HG03280 (cell line): ENCODE data around the gene GRID1.

ENCODE experiments used
- ATAC-seq: cut with Tn5 transposase; IDR thresholded peaks from one replicate; pipeline ENCODE4 v1.9.1; 2021; ENCODE audit warnings: mild to moderate bottlenecking, moderate library complexity; ENCODE audit not compliant: unreplicated experiment

Gene GRID1

DNA sequence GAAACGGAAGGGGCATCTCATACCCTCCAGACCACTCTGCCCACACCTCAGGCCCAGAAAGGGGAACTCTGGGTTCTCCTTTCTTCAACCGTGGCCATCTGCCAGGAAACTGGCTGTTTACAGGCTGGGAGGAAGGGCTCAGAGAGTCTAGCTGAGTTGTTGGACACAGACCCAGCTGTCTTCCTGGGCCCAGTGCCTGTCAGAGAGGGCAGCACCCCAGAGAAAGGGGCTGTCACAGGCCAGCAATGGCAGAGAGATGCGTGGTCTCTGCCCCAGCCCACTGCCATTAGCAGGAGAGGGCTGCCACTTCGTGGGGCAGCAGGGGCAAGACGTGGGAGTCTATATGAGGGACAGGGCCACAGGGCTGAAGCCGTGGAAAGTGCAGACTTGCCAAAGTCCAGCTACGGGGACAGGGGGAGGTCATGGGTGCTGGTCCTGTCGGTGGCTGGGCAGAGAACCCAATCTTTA lies 11.0 kb downstream of the GRID1 start:
- ATAC-seq, result no peak

DNA sequence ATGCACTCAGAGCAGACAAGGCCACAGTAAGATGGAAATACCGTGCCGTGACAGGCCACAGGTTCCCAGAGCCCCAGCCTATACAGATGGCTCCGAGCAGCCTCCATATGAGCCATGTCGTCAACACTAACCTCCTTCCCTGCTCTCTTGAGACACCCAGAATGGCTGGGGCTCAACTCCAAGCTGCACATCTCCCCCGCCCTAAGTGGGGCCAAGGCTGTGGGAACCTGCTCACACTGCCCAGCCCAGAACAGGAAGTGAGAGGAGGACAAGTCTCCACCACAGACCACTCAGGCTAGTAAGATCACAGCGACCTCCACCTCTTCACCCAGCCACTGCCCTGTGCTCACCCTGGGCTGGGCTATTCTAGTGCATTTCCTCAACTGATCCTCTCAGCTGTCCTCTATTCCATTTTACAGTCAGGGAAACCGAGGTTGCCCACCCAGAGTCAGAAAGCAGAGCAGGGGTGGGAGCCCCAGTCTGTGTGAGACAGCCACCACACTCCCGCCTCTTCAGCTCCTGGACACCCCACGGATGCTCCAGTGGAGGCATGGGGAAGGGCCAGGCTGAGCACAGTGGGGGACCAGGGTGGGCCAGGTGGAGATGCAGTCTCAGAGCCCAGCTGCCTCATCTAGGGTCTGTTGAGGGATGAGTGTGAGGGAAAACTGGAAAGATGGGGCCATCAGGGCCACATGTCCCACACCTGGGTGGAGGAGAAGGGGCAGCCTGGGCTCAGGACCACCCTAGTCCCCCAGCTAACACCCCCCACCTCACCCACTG lies 11.6 kb downstream of the GRID1 start:
- ATAC-seq, result no peak

DNA sequence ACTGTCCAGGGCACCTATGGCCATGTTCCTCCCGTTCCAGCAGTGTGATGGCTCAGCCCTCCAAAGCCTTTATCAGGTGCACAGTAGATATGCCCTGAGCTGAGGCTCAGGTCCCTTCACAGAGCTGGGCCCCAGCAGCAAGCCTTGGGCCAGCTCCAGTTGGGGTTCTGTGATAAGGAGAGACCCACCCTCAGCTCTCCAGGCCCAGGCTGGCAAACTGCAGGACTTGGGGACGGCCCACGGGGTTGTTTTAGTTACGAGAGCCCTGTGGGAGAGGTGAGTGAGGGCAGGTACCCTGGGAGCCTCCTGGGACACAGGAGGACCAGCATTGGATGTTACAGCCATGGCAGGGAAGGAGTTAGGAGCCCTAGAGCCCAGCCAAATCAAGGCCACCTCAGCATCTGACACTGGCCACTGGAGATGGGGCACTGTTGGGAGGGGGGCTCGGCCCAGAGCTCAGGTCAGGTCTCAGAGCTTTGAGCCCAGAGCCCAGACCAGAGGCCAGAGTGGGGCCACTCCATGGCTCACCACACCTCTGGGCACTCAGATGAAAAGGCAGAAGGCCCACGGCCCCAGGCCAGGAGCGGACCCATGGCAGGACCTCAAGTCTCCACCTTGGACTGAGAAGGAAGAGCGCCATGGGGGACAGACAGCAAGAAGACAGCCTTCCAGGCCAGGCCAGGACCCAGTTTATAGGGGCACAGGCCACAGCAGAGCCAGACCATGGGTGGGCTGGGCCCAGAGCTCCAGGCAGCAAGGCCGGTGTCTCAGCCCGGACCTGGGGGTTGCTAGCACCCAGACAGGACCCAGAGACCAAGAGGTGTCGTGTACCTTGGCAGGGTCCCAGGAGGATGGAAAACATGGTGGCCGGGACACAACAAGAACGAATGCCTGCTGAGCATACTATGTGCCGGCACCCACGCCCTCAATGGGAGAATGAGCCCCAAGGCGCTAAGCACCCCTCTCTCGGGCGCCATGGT lies 12.8 kb downstream of the GRID1 start:
- no peak for ATAC-seq

DNA sequence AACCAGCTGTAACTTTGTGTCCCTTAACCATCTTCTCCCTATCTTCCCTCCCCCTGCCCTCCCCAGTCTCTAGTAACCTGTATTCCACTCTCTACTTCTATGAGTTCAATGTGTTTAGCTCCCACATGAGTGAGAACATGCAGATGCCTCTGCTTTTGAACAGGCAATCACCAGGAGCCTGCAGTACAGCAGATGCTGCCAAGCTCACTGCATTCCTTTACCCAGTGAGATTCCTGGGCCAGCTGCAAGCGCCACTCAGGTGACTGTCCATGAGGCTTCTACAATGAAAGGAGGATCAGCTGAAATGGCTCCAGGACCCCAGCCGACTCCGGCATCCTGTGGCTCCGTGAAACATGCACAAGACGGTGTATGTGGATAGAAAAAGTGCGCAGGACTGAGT lies 15.7 kb downstream of the GRID1 start:
- ATAC-seq, result no peak

DNA sequence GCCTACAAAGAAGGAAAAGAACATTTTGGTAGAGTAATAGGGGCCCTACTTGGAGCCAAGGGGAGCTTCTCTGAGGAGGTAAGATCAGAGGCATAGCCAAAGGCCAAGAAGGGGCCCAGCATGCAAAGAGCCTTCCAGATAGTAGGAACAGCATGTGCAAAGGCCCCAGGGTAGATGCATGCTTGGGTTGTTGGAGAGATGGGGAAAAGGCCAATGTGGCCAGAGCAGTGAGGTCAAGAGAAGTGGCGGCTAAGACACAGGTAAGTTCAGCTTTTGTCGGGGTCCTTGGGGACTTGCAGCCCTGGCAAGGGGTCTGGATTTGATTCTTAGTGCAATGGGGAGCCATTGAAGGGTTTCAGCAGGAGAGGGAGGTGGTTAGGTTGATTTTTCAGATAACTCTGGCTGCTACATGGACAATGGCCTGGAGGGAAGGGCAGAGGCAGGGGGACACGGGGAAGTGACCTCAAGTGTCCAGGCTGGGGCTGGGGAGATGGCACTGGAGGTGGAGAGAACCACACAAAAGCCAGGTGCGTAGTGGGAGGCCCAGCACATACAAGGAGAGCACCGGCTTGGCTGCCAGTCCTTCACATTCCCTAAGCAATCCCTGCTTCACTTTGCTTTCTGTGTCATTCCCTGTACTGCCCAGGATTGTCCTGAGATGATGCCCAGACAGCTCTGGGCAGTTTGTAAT lies 16.5 kb downstream of the GRID1 start:
- ATAC-seq, result no peak

DNA sequence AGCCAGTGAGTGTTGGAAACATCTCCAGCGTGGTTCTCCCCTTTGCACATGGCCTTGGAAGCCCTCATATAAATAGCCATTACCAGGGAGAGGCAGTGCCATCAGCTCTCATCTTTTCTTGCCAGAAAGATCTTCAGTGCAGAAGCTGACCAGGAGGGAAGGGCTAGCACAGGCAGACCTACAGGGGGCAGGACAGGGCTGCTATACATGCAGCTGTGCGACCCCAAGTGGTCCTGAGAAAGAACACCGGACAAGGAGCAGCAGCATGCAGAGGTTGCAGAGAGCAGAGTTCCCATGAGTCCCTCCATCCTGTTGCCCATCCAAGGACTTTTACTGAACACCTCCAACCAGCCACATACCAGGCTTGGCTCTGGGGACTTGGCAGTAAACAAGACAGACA lies 17.1 kb downstream of the GRID1 start:
- ATAC-seq, result no peak

DNA sequence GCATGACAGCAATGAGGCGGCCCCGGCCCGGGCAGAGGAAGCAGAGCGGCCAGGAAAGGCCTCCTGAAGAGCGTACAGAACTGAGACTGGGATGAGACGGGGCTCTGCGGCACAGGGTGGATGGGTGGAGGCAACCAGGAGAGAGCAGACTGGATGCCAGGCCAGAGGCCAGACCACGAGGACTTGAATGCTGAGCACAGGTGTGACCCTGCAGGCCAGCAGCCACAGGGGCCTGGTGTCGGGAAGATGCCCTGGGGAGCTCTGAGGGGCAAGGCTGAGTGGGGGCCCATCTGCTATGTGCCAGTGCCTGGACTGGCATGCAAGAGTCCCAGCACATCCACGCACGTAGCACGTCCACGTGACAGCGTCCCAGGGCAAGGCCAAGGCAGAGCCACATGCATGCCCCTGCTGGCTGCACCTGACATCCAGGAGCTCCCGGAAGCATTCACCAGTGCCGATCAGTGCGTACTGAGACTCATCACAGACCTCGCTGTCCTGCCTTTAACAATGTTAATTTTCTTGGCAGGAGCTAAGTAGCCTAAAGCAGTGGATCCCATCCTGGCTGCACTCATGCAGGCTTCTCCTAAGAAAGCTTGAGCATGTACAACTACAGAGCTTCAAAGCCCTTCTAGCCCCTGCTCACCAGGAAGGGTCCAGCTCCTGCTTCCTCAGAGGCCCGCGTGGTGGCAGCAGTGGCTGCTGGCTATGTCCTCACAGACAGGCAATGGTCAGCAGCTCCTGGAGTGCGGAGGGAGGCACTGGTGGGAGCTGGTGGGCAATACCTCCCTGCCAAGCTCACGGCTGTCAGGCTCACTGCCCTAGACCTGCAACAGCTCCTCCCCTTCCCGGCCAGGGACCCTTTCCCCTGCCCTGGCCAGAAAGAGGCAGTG lies 18.0 kb downstream of the GRID1 start:
- no peak for ATAC-seq

DNA sequence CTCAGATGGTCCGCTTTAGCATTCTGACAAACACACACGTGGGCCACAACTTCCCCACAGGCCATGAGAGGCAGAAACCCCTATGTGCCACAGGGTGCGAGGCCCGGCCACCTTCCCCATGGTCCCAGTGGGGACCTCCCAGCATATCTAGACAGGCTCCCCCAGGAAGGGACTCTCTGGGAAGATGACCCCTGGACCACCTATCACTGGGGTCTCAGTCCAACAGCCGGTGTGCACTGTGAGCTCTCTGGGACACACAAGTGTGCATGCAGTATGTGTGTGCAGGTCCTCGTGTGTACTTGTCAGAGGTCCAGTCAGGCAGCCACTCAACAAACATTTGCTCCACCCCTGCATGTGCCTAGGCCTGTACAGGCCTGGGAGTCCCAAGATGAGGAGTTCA lies 18.7 kb downstream of the GRID1 start:
- ATAC-seq, result no peak

DNA sequence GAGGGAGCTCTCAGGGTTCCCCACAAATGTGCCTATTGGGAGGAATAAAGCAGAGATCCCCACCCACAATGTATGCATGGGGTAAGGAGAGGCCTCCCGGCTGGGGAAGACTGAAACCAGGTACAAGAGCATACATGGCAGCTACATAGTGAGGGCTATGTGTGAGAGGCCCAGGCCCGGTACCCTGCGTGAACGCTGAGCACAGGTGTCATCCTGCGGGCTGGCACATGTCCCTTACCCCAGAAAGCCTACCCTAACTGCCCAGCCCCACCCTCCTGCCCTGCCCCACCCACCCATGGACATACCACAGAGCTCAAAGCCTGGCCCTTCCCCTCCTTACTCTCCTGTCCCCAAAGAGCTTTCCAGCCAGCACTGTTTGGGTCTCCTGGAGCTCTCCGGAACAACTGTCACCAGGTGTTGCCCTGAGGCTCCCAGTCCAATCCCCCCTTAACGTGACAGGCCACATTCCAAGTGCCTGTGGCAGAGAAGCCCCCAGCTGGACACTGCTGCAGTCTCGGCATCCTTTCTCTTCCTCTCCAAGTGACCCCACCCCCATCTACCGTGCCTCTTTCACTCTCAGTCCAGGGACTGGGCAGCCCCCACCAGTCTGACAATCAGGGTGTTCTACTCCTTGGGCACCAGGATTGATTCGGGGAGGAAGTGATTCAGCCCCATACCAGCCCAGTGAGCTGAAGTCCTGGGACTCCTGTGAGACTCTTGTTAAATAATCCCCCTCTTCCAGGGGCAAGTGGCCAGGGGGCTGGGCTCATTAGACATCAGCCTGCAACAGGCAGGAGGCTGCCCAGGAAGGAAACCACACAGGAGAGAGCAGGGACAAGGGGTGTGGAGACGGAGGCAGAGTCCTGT lies 19.6 kb downstream of the GRID1 start:
- no peak for ATAC-seq

DNA sequence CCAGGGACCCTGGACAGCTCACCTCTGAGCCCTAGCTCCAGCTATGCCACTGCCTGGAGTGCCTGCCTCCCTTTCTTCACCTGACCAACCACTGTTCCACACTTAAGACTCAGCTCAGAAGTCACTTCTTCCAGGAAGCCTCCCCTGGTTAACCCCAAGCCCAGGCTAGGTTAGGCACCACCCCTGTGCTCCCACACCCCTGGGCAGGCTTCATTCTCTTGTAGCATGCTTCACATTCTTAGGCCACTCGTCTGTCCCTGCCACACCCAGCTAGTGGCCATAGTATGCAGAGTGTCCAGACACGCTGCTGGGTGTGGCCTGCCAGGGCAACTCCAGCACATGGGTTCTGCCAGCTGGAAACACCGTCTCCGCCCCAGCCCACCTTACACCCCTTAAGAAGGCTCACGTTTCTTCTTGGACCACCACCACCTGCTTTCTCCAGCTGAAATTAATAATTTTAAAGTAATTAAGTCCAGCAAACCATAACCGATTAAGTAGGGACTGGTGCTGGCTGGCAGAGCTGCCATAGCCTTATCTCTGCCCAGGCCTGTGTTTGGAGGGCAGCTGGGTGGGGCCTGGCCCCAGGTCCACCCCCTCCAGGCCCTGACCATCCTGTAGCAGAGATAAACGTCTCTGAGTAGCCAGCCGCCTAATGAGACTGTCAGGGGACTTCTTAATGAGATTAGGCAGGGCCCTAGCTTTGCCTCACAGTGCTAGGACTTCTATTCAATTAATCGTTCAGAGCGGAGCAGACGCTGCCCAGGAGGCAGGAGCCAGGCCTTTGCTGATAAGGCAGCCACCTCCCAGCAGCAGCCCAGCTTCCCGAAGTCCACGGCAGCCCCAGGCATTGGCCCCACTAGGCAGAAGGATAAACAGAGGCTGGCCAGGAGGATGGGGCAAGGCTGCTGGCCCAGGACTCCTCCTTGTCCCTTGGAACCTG lies 20.5 kb downstream of the GRID1 start:
- no peak for ATAC-seq

DNA sequence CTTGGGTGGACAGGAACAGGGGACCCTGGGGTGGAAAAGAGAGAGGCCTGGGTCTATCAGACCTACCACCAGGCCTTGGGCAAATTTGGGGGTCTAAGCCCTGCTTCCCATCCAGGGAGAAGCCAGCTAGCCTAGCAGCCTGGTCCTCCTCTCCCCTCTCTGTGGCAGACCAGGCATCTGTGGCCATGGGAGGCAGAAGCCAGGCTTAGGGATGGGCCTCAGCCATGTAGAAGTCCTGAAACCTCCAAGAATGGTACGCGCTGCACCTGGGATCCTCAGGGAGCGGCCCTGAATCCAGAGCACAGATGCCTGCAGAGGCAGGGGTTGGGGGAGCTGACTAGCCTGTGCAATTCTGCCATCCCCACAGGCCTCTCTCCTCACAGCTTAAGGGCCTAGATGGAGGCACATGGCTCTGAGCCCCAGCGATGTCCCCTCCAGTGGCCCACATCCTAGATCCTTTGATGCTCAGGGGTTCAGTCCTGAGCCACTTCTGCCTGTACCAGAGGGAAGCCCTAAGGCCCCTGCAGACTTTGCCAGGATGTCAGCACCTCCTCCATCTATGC lies 21.2 kb downstream of the GRID1 start:
- ATAC-seq, result no peak

DNA sequence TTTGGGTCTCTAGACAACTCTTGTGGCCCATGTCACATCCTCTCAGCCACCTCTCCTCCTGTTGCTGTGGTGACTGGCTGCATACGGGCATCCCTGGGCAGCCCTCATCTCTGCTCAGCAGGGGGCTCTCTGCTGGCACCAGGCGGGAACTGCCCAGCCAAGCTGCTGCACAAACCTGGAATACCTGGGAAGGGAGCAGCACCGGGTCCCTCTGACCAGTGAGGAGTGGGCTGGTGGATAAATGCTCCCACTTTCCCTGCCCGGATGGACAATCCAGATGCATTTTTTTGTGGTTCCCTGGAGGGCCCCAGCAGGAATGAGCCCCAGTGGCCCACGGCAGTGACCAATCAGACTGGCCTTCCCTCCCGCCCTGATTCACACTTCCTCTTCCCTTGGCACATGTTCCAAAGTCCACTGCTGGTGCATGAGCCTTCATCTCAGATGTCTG lies 21.9 kb downstream of the GRID1 start:
- no peak for ATAC-seq

DNA sequence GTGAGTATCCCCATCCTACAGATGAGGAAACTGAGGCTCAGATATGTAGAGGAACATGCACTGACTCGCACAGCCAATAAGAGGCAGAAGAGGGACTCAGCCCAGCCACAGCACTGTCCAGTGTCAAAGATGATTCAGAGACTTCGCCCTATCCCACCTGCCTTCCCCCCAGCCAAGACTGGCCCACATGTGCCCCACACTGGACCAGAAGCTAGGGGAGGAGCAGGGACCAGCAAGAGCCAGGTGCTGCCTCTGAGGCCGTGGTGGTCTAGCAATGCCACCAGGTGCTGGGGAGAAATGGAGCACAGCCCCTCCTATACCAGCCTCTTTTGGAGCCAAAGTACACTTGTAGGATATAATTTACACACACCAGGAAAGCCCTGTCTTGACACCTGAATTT lies 22.3 kb downstream of the GRID1 start:
- no peak for ATAC-seq

DNA sequence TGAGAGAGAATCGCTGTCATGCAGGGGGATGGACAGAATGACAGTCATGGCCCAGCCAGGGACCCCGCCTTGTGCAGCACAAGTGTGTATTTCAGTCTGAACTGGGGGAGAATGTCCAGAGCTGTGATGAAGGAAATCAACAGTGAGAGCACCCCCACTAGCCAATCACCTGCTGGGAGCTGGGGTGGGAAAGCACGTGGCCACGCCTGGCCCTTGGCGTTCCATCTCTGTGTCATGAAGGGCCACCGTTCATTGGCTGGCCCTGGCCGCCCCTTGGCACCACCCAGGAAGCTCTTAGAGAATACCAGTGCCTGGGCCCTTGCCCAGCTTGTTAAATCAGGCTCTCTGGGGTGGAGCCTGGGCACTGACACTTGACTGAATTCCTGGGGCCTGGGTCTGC lies 22.8 kb downstream of the GRID1 start:
- no peak for ATAC-seq

DNA sequence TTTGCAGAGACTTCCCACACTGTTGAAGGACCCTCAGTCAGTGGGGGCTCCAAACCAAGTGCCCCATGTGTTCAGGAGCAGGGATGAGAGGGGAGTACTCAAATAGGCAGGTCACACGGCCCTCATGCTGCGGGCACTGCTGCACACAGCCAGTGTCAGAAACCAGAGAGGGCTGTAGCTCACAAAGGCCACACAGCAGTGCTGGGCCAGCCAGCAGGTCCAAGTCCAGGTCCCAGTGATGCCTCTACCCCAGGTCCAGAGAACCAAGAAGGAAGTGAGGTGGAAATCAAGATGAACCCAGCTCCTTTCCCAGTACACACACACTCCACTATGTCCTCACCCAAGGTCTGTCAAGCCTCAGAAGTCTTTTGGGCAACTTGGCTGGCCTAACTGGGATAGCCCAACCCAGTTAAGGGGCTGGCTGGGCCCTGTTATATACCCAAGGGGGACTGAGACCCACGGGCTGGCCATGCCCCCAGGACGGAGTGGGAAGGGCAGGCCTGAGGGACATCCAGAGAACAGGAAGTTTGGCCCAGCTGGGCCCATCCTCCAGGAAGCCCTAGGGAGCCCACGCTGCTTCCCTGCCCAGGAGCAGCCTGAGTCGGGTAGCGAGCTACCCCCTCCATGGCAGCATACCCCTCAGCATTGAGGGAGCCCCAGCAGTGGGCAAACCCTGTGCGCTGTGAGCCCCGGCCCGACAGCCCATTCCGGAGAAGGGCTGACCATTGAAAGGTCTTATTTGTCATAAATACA lies 24.3 kb downstream of the GRID1 start:
- no peak for ATAC-seq

DNA sequence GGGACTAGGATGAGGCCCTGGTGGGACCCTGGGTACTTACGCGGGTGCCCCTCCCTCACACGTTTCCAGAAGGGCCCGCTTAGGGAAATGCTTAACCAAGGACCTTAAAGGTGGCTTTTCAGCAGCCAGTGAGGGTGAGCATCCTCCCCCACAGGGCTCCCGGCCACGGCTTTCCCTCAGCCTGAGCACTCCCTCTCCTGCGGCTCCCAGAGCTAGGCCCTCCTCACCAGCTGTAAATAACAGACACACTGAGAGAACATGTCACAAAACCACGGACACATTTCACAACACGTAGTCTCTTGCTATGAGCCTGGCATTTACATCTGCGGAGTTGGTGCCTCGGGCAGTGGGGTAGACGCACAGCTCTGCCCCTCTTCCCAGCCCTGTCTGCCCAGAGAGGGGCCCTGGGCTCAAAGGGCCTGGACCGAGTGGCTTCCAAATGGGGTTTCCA lies 25.2 kb downstream of the GRID1 start:
- ATAC-seq, result no peak

DNA sequence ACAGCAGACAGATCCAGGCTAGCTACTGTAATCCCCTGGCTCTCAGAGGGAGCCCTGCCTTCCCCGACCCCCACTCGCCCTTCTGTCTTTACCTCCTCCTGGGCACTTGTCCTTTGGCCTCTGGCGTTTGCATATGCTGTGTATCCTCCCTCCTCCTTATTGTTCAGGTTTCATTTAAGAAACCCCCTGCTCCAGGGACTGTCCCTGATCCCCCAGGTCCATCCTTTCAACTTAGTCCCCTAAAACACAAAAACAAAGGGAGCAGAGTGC lies 25.7 kb downstream of the GRID1 start:
- ATAC-seq, result no peak
